Epithelial cell of proximal tubule (primary cell): ENCODE measurements around the gene NECTIN4. TPM values are rescaled to one million over a fixed set of nuclear protein-coding genes. Genes with fewer than 3 reads are reported as not detected.
A peak's percentile ranks its signal among the peaks of the same experiment; 100 is the strongest.
"Not testable (repeated sequence)": the region's sequence is repeated elsewhere in the genome, so short reads cannot be mapped to it uniquely, and the experiment has no call there.

ENCODE experiments used
- DNase-seq: peaks from one replicate; pipeline ENCODE4 v3.0.0-alpha.2; 2011; ENCODE audit warnings: low read depth
- H3K4me3 ChIP-seq: 2 replicates; pipeline ENCODE4 v1.5.1; 2011; ENCODE audit warnings: low read depth, mild to moderate bottlenecking, low read length
- total RNA-seq: library from RNA; depleted of rRNA; stranded (reverse); fragments of >200 nt; gene quantifications from 2 replicates; pipeline ENCODE4 v1.2.3, GENCODE V29; 2015
- TF ChIP-seq, protein P1 (sequence below): conservative IDR thresholded peaks from 2 replicates; pipeline ENCODE4 v1.5.1; 2012; ENCODE audit warnings: low read depth, mild to moderate bottlenecking, low read length

NECTIN4 gene
- total RNA-seq, 1 donor from 2014 or later = 6.1 TPM

DNA sequence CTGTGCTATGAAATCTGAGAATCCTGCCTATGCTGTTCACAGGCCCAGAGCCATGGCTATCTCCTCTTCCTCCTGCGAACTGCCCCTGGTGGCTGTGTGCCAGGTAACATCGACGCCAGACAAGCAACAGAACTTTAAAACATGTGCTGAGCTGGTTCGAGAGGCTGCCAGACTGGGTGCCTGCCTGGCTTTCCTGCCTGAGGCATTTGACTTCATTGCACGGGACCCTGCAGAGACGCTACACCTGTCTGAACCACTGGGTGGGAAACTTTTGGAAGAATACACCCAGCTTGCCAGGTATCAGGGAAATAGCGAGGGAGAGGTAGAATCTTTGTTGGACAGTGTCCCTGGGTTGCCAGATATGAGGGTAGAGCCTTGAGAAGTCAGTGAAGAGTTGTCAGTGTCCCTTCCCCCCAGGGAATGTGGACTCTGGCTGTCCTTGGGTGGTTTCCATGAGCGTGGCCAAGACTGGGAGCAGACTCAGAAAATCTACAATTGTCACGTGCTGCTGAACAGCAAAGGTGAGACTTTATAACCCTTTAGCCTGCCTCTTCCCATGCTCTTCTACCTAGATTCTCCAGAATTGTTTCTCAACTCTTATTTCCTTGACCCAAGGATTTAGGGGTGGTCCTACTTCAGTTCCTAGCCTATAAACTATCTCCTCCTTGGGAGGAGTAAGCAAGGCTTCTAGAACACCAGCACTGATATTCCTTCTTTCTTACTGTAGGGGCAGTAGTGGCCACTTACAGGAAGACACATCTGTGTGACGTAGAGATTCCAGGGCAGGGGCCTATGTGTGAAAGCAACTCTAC is 29.9 kb upstream of the NECTIN4 start:
- peak; percentile 71 for DNase-seq
- H3K4me3 ChIP-seq = peak overlapping the region; percentile 86
- TF ChIP-seq, protein P1, sequence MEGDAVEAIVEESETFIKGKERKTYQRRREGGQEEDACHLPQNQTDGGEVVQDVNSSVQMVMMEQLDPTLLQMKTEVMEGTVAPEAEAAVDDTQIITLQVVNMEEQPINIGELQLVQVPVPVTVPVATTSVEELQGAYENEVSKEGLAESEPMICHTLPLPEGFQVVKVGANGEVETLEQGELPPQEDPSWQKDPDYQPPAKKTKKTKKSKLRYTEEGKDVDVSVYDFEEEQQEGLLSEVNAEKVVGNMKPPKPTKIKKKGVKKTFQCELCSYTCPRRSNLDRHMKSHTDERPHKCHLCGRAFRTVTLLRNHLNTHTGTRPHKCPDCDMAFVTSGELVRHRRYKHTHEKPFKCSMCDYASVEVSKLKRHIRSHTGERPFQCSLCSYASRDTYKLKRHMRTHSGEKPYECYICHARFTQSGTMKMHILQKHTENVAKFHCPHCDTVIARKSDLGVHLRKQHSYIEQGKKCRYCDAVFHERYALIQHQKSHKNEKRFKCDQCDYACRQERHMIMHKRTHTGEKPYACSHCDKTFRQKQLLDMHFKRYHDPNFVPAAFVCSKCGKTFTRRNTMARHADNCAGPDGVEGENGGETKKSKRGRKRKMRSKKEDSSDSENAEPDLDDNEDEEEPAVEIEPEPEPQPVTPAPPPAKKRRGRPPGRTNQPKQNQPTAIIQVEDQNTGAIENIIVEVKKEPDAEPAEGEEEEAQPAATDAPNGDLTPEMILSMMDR = peak; percentile 54

DNA sequence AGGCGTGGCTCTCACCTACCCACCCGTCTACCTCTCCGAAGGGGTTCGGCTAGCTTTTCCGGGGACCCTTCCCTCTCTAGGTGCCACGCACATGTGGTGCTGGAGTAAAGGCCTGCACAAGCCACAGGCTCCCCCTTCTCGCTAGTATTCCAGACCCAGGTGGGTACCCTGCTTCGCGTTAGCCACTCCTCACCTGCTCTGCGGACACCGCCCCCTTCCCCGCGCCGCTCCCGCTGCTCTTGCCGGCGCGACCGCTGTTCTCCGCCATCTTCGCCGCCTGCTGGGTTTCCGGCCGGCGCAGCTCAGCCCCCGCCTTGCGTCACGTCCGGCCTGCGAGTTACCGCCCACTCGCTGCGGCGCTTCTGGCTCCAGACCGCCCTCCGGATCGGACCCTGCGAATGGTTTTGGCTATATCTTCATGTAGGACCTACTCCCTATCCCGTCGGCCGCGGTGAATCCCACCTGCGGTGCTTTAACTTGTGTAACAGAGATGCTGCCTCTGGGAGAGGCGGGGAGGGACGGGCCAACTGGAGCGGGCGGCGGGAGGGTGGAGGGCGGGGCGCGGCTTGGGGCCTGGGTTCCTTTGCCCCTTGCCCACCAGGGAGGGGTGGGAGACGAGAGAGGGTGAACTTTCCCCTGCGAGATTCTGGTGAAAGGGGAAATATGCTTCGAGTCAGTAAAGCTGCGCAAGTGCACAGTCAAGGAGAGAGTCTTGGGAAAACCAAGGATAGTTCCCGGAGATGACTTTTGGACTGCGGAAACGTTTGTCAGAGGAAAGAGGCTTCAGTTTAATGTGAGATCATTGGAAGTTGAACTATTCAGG is 28.6 kb upstream of the NECTIN4 start, which contains the start of the genes NIT1 and PFDN2:
NIT1 (plus strand) TSS at position 347 of the 823 bp plus-strand sequence; CDS start at position 419, 72 bp downstream.
PFDN2 (minus strand) TSS at position 279 of the 823 bp plus-strand sequence; CDS start at position 268, 11 bp downstream.
- no peak for DNase-seq
- TF ChIP-seq, protein P1 = no peak
- H3K4me3 ChIP-seq = peak within 1 kb of the TSS; percentile 86

DNA sequence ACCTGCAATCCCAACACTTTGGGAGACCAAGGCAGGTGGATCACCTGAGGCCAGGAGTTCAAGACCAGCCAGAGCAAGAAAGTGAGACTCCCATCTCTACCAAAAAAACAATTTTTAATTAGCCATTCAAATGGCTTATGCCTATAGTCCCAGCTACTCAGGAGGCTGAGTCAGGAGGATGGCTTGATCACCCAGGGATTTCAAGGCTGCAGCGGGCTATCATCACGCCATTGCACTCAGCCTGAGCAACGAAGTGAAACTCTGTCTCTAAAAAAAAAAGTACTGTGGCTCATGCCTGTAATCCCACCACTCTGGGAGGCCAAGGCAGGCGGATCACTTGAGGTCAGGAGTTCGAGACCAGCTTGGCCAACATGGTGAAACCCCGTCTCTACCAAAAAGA is 26.6 kb upstream of the NECTIN4 start:
- H3K4me3 ChIP-seq, DNase-seq: not testable (repeated sequence)

DNA sequence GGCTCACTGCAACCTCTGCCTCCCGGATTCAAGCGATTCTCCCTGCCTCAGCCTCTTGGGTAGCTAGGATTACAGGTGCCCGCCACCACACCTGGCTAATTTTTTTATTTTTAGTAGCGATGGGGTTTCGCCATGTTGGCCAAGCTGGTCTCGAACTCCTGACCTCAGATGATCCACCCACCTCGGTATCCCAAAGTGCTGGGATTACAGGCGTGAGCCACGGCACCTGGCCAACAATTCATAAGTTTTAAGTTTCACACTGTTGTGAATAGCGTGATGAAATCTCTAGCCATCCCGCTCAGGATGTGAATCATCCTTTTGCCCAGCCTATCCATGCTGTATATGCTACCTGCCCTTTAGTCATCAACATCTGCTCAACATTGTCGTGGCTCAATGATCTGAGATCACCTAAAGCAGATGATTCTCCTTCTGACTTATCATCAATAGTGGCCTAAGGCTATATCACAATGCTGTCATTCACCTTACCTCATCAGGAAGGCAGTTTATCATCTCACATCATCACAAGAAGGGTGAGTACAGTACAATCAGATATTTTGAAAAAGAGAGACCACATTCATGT is 25.9 kb upstream of the NECTIN4 start:
- TF ChIP-seq, protein P1 = no peak
- no peak overlapping the region for H3K4me3 ChIP-seq
- DNase-seq = peak; percentile 86

DNA sequence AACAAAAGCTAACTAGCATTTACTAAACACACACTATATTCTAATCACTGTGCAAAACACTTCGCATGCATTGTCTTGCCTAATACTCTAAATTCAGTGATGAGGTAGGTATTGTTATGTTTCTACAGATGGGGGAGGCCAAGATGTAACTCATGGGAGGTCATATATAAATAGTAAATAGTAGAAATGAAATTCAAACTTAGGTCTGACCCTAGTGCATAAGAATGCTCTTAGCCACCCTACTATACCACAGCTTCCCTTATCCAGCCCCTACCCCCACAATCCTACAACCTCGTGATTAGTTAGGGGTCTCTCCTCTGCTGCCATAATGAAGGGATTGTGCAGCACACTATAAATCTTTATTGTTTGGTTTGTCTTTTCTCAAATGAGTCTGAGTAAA is 25.2 kb upstream of the NECTIN4 start:
- TF ChIP-seq, protein P1 = no peak
- H3K4me3 ChIP-seq = no peak overlapping the region
- no peak for DNase-seq

DNA sequence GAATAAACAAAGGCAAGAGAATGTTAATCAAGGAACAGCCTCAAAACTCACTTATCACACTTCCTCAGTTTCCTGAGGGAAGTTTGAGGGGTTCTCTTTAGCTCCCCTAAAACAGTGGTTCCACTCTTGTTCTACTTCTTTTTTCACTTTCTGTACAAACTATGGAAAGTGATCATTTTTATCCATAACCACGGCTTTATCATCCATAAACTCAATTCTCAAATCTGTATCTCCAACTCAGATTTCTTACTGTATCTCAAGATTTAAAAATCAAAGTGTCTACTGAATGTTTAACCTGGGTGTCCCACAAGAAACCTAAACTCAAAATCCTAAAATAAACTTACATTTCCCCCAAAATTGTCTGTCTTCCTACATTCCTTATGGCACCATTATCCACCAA is 24.6 kb upstream of the NECTIN4 start:
- no peak for DNase-seq
- H3K4me3 ChIP-seq = no peak overlapping the region
- TF ChIP-seq, protein P1 = no peak

DNA sequence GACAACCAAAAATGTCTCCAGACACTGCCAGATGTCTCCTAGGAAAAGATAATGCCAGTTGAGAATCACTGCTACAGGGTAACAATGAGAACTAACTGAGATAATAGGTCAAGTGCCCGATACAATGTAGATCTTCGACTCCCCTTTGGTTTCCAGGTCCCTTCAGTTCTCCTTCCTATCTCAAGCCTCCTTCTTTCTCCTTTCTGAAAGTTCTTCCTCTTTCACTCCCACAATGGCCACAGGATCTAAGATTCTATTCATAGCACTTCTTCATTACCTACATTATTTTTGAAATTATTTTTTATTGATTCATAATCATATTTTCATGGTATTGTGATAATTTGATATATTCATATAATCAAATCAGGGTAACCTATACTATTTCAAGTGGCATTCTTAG is 22.2 kb upstream of the NECTIN4 start:
- no peak overlapping the region for H3K4me3 ChIP-seq
- TF ChIP-seq, protein P1 = no peak
- no peak for DNase-seq
